Measurements from ENCODE around the gene TASP1. TPM values are rescaled to one million over a fixed set of nuclear protein-coding genes. Genes with fewer than 3 reads are reported as not detected.

Gene TASP1
- total RNA-seq, 2 donors from 2014 or later: 16.5 to 51.8 TPM

DNA sequence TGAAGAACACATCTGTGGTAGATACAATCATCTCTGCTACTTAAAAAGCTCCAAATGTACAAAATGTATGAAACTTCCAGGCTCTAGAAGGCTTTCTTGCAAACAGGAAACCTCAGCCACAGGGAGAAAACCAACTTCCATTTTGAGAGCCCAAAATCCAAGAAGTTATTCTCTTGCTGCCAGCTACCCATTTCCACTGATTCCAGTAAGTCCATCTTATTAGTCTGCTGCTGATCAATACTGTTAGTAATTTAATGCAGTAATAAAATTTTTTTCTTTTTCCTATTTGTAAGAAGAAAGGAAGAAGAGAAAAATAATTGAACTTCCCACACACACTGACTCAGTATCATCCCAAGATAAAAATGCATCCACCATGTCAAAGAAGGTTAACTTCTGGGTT lies 169.5 kb downstream of the TASP1 start:
- Histone ChIP-seq H3K36me3 (no peaks in the 10 kb centered on the region), H3K27me3 (replicated peaks; ENCODE audit: insufficient read depth) (no peaks in the 10 kb centered on the region), H3K4me3 (no peak overlapping the region), H3K27ac (no peak overlapping the region), H3K4me1 (ENCODE audit: control insufficient read depth in 1 of 2, low read depth in 2 of 2) (no peaks in the 10 kb centered on the region), H3K9me3 (no peaks in the 10 kb centered on the region)
- DNase-seq (ENCODE audit: low spot score) (no peak), ATAC-seq (ENCODE audit: insufficient number of reproducible peaks, low FRiP score, low read depth) (no peak)
- TF ChIP-seq, protein P1, sequence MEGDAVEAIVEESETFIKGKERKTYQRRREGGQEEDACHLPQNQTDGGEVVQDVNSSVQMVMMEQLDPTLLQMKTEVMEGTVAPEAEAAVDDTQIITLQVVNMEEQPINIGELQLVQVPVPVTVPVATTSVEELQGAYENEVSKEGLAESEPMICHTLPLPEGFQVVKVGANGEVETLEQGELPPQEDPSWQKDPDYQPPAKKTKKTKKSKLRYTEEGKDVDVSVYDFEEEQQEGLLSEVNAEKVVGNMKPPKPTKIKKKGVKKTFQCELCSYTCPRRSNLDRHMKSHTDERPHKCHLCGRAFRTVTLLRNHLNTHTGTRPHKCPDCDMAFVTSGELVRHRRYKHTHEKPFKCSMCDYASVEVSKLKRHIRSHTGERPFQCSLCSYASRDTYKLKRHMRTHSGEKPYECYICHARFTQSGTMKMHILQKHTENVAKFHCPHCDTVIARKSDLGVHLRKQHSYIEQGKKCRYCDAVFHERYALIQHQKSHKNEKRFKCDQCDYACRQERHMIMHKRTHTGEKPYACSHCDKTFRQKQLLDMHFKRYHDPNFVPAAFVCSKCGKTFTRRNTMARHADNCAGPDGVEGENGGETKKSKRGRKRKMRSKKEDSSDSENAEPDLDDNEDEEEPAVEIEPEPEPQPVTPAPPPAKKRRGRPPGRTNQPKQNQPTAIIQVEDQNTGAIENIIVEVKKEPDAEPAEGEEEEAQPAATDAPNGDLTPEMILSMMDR (IDR thresholded peaks at IDR 0.05): no peak

DNA sequence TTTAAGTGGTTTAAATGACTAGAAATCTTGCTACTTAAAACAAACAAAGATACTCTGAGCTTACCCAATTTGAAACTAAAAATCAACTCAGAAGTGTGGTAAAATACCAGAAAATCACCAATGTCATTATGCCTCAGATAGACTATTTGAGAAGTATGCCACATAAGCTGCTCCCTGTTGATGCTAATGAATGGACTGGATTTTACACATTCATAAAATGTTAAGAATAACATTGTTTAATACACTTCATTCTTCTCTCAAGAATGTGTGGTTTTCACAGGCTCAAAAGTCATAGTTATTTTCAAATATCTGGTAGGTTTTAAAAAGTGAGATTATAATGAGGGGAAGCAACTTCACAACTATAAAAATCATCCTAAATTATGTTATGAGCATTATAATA lies 170.6 kb downstream of the TASP1 start:
- no peaks in the 10 kb centered on the region for H3K4me1 ChIP-seq (ENCODE audit: control insufficient read depth in 1 of 2, low read depth in 2 of 2)
- no peak overlapping the region for H3K27ac ChIP-seq
- DNase-seq (ENCODE audit: low spot score) (no peak), ATAC-seq (ENCODE audit: insufficient number of reproducible peaks, low FRiP score, low read depth) (no peak)
- TF ChIP-seq, protein P1 (IDR thresholded peaks at IDR 0.05): no peak
- no peaks in the 10 kb centered on the region for H3K36me3 ChIP-seq
- no peaks in the 10 kb centered on the region for H3K9me3 ChIP-seq
- H3K4me3 ChIP-seq: no peak overlapping the region
- no peaks in the 10 kb centered on the region for H3K27me3 ChIP-seq (replicated peaks; ENCODE audit: insufficient read depth)

DNA sequence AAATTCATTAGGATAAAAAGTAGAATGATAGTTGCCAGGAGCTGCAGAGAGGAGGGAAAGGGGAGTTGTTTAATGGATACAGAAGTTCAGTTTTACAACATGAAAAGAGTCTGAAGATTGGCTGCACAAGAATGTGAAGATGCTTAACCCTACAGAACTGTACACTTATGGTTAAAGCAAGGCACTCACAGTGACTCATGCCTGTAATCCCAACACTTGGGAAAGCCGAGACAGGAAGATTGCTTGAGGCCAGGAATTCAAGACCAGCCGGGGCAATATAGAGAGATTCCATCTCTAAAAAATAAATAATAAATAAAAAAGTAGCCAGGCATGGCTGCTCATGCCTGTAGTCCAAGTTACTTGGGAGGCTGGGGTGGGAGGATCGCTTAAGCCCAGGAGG lies 174.0 kb downstream of the TASP1 start:
- DNase-seq (ENCODE audit: low spot score) (no peak), ATAC-seq (ENCODE audit: insufficient number of reproducible peaks, low FRiP score, low read depth) (no peak)
- TF ChIP-seq, protein P1 (IDR thresholded peaks at IDR 0.05): no peak
- Histone ChIP-seq H3K4me3 (no peak overlapping the region), H3K9me3 (no peaks in the 10 kb centered on the region), H3K4me1 (ENCODE audit: control insufficient read depth in 1 of 2, low read depth in 2 of 2) (no peaks in the 10 kb centered on the region), H3K27ac (no peak overlapping the region), H3K27me3 (replicated peaks; ENCODE audit: insufficient read depth) (no peaks in the 10 kb centered on the region), H3K36me3 (no peaks in the 10 kb centered on the region)

DNA sequence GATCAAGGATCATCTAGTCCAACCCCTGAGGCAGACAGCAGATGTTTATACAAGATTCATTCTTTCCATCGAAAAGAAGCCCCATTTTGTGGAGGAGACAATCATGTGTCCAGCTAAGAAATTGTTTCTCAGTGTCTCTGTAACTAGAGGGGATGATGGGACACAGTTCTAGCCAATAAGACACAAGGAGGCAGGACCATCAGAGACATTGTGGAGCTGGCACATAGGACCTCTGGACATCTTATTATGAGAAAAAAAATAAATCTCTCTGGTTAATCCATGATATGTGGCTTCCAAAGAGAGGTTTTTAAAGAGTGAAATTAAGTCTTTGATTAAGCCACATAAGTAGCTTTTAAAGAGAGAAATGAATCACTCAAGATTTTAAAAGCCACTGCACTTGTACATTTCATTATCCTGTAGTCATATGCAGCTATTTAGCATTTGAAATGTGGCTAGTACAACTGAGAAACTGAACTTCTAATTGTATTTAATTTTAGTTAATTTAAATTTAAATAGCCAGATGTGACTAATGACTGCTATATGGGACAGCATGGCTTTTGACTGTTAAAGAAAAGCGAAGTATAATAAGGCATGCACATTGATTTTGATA lies 176.8 kb downstream of the TASP1 start:
- Histone ChIP-seq H3K9me3 (no peaks in the 10 kb centered on the region), H3K4me1 (ENCODE audit: control insufficient read depth in 1 of 2, low read depth in 2 of 2) (no peaks in the 10 kb centered on the region), H3K36me3 (no peaks in the 10 kb centered on the region), H3K4me3 (no peak overlapping the region), H3K27me3 (replicated peaks; ENCODE audit: insufficient read depth) (no peaks in the 10 kb centered on the region), H3K27ac (no peak overlapping the region)
- TF ChIP-seq, protein P1 (IDR thresholded peaks at IDR 0.05): no peak
- ATAC-seq (ENCODE audit: insufficient number of reproducible peaks, low FRiP score, low read depth) (no peak), DNase-seq (ENCODE audit: low spot score) (no peak)

DNA sequence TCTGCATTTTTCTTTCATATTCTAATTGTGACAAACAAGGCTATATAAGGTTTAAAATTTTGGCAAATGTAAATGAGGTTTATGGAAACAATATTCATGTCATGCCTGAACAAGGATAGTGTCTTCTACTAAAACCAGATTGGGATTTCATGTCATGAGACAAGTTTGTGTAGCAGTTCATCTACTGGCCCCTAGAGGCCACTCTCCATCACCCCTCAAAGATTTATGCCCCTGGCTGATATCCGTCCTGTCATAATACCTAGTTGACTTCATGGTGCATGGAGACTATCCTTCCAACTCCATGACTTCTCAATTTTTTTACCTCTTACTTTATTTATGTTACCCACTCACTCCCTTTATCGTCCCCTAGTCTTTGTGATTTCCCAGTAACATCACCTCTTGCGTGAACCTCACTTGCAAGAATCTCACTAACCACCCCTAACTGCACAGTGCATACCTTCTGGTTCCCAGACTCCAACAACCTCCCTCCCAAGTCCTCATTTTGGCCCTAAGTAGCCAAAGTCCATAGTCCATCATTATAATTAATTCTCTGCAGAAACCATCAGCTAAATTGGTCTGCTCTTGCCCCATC lies 179.8 kb downstream of the TASP1 start:
- no peaks in the 10 kb centered on the region for H3K36me3 ChIP-seq
- H3K27me3 ChIP-seq (replicated peaks; ENCODE audit: insufficient read depth): no peaks in the 10 kb centered on the region
- no peaks in the 10 kb centered on the region for H3K4me1 ChIP-seq (ENCODE audit: control insufficient read depth in 1 of 2, low read depth in 2 of 2)
- H3K4me3 ChIP-seq: no peak overlapping the region
- ATAC-seq (ENCODE audit: insufficient number of reproducible peaks, low FRiP score, low read depth) (peak; percentile 60), DNase-seq (ENCODE audit: low spot score) (no peak)
- no peak overlapping the region for H3K27ac ChIP-seq
- H3K9me3 ChIP-seq: no peaks in the 10 kb centered on the region
- TF ChIP-seq, protein P1 (IDR thresholded peaks at IDR 0.05): peak; percentile 65
